IMR-90 (cell line): ENCODE measurements around the gene DENND2D. TPM values are rescaled to one million over a fixed set of nuclear protein-coding genes. Genes with fewer than 3 reads are reported as not detected.

ENCODE experiments used
- ATAC-seq: fragments of 200-7000 bp; cut with Tn5 transposase; 2 replicates; pipeline ENCODE4 v1.9.1; 2020; ENCODE audit warnings: low read depth, mild to moderate bottlenecking, moderate library complexity
- BruUV-seq: library from RNA; stranded (reverse); fragments of 400-500 nt; replicated peaks from 2 replicates; lab custom pipeline; 2021; lab: Mats Ljungman, UMichigan
- CTCF ChIA-PET: fragments of 300-600 bp; formaldehyde crosslinking; extraction: SDS; loops from one replicate; lab custom pipeline; 2021; ENCODE audit warnings: antibody characterized with exemption; lab: Yijun Ruan, JAX
- POLR2A ChIA-PET: fragments of 300-600 bp; sonication (Branson Sonifier 250); formaldehyde crosslinking; loops from one replicate; lab custom pipeline; 2022; ENCODE audit warnings: antibody characterized with exemption; ENCODE audit not compliant: unreplicated experiment; lab: Charles Lee
- DNase-seq: peaks from one replicate; pipeline ENCODE4 v3.0.0; 2013
- H2AFZ ChIP-seq: replicated peaks from 2 replicates; pipeline ENCODE3; 2013; ENCODE audit warnings: low read length, mild to moderate bottlenecking; ENCODE audit not compliant: poor library complexity
- H2AK5ac ChIP-seq: 2 replicates; pipeline ENCODE4 v1.6.1; 2013; ENCODE audit warnings: low read depth, low read length, inconsistent platforms
- H2AK9ac ChIP-seq: replicated peaks from 2 replicates; pipeline ENCODE3; 2013; ENCODE audit warnings: mild to moderate bottlenecking, low read depth, low read length, moderate library complexity; ENCODE audit not compliant: poor library complexity
- H2BK120ac ChIP-seq: 2 replicates; pipeline ENCODE4 v1.6.1; 2013; ENCODE audit warnings: low read depth, low read length, inconsistent platforms
- H2BK15ac ChIP-seq: 3 replicates; pipeline ENCODE4 v1.6.1; 2013; ENCODE audit warnings: low read depth, low read length, inconsistent platforms
- H2BK20ac ChIP-seq: 2 replicates; pipeline ENCODE4 v1.6.1; 2013; ENCODE audit warnings: low read depth, mild to moderate bottlenecking, inconsistent platforms, low read length, moderate library complexity
- H2BK5ac ChIP-seq: 2 replicates; pipeline ENCODE4 v1.6.1; 2013; ENCODE audit warnings: mild to moderate bottlenecking, low read depth, low read length, inconsistent platforms; ENCODE audit not compliant: poor library complexity, severe bottlenecking
- H3K14ac ChIP-seq: replicated peaks from 2 replicates; pipeline ENCODE4 v1.6.1; 2013; ENCODE audit warnings: low read depth, low read length, inconsistent platforms
- H3K18ac ChIP-seq: 2 replicates; pipeline ENCODE4 v1.6.1; 2013; ENCODE audit warnings: low read depth, low read length, control low read depth
- H3K23ac ChIP-seq: 2 replicates; pipeline ENCODE4 v1.6.1; 2013; ENCODE audit warnings: low read depth, low read length, inconsistent platforms
- H3K27ac ChIP-seq: 2 replicates; pipeline ENCODE4 v1.5.1; 2013; ENCODE audit warnings: mild to moderate bottlenecking, control low read depth, low read length; ENCODE audit not compliant: insufficient read depth
- H3K27me3 ChIP-seq: 2 replicates; pipeline ENCODE4 v1.6.1; 2013; ENCODE audit warnings: low read length; ENCODE audit not compliant: control insufficient read depth, insufficient read depth
- H3K36me3 ChIP-seq: 2 replicates; pipeline ENCODE4 v1.6.1; 2013; ENCODE audit warnings: low read length, mixed read lengths; ENCODE audit not compliant: control insufficient read depth, insufficient read depth
- H3K4ac ChIP-seq: 2 replicates; pipeline ENCODE4 v1.6.1; 2013; ENCODE audit warnings: low read depth, low read length, inconsistent platforms
- H3K4me1 ChIP-seq: 2 replicates; pipeline ENCODE4 v1.6.1; 2013; ENCODE audit warnings: low read length, mixed read lengths; ENCODE audit not compliant: control insufficient read depth, insufficient read depth
- H3K4me2 ChIP-seq: 2 replicates; pipeline ENCODE4 v1.6.1; 2013; ENCODE audit warnings: low read depth, mild to moderate bottlenecking, control low read depth, low read length, moderate library complexity
- H3K4me3 ChIP-seq: 2 replicates; pipeline ENCODE4 v1.5.1; 2013; ENCODE audit warnings: low read depth, mild to moderate bottlenecking, control low read depth, low read length, moderate library complexity; ENCODE audit not compliant: insufficient read depth
- H3K56ac ChIP-seq: 2 replicates; pipeline ENCODE4 v1.6.1; 2013; ENCODE audit warnings: low read length, inconsistent platforms; ENCODE audit not compliant: insufficient read depth; ENCODE audit errors: extremely low read depth
- H3K79me1 ChIP-seq, 2 experiments: 2 replicates each; pipeline ENCODE4 v1.6.1; 2013; ENCODE audit warnings: low read length in 2 of 2, inconsistent platforms in 1 of 2, low read depth in 1 of 2
- H3K9ac ChIP-seq: 2 replicates; pipeline ENCODE4 v1.6.1; 2013; ENCODE audit warnings: low read depth, low read length, control low read depth
- H3K9me1 ChIP-seq: 2 replicates; pipeline ENCODE4 v1.6.1; 2013; ENCODE audit warnings: low read length, inconsistent platforms; ENCODE audit not compliant: insufficient read depth
- H3K9me3 ChIP-seq: 2 replicates; pipeline ENCODE4 v1.6.1; 2013; ENCODE audit warnings: low read length; ENCODE audit not compliant: control insufficient read depth, insufficient read depth
- H4K20me1 ChIP-seq: 2 replicates; pipeline ENCODE4 v1.6.1; 2013; ENCODE audit warnings: low read length, inconsistent platforms; ENCODE audit not compliant: insufficient read depth
- H4K5ac ChIP-seq: 2 replicates; pipeline ENCODE4 v1.6.1; 2013; ENCODE audit warnings: mild to moderate bottlenecking, low read depth, low read length, control low read depth
- H4K8ac ChIP-seq, 2 experiments: 2 replicates each; pipeline ENCODE4 v1.6.1; 2013; ENCODE audit warnings: low read depth in 2 of 2, low read length in 2 of 2, control low read depth in 1 of 2, inconsistent platforms in 1 of 2
- H4K91ac ChIP-seq: 2 replicates; pipeline ENCODE4 v1.6.1; 2013; ENCODE audit warnings: low read depth, low read length, inconsistent platforms; ENCODE audit not compliant: insufficient read depth
- BHLHE40 ChIP-seq: fragments of 150-350 bp; IDR thresholded peaks from 2 replicates; pipeline ENCODE4 v1.6.1; 2016; ENCODE audit warnings: mild to moderate bottlenecking, low read depth, low read length
- CEBPB ChIP-seq: IDR thresholded peaks from 2 replicates; pipeline ENCODE4 v1.6.1; 2012; ENCODE audit warnings: low read depth, low read length, improper control_type of control experiment
- CHD1 ChIP-seq: IDR thresholded peaks from 2 replicates; pipeline ENCODE4 v1.6.1; 2012; ENCODE audit warnings: low read depth, low read length, improper control_type of control experiment
- CTCF ChIP-seq: conservative IDR thresholded peaks from 2 replicates; pipeline ENCODE4 v1.5.1; 2012; ENCODE audit warnings: mild to moderate bottlenecking, low read depth, low read length, improper control_type of control experiment
- ELK1 ChIP-seq: fragments of 150-350 bp; IDR thresholded peaks from 2 replicates; pipeline ENCODE4 v1.6.1; 2016; ENCODE audit warnings: low read depth, mild to moderate bottlenecking, low read length, moderate library complexity, borderline replicate concordance
- FOS ChIP-seq: fragments of 150-350 bp; IDR thresholded peaks from 2 replicates; pipeline ENCODE4 v1.6.1; 2016; ENCODE audit warnings: low read depth, low read length
- MAFK ChIP-seq: IDR thresholded peaks from 2 replicates; pipeline ENCODE4 v1.6.1; 2012; ENCODE audit warnings: low read depth, low read length, improper control_type of control experiment
- MAZ ChIP-seq: IDR thresholded peaks from 2 replicates; pipeline ENCODE4 v1.6.1; 2012; ENCODE audit warnings: low read depth, mild to moderate bottlenecking, low read length, improper control_type of control experiment, moderate library complexity, borderline replicate concordance
- MXI1 ChIP-seq: IDR thresholded peaks from 2 replicates; pipeline ENCODE4 v1.6.1; 2012; ENCODE audit warnings: low read depth, mild to moderate bottlenecking, low read length, moderate library complexity, borderline replicate concordance
- NFE2L2 ChIP-seq: fragments of 150-350 bp; IDR thresholded peaks from 2 replicates; pipeline ENCODE4 v1.6.1; 2016; ENCODE audit warnings: low read depth, mild to moderate bottlenecking, low read length
- POLR2A ChIP-seq: IDR thresholded peaks from 2 replicates; pipeline ENCODE4 v1.6.1; 2012; ENCODE audit warnings: mild to moderate bottlenecking, low read depth, low read length
- RAD21 ChIP-seq: IDR thresholded peaks from 2 replicates; pipeline ENCODE4 v1.6.1; 2012; ENCODE audit warnings: low read length, improper control_type of control experiment
- RCOR1 ChIP-seq: IDR thresholded peaks from 2 replicates; pipeline ENCODE4 v1.6.1; 2012; ENCODE audit warnings: mild to moderate bottlenecking, low read length, improper control_type of control experiment; ENCODE audit not compliant: insufficient replicate concordance
- RFX5 ChIP-seq: IDR thresholded peaks from 2 replicates; pipeline ENCODE4 v1.8.0; 2012; ENCODE audit warnings: low read depth, mild to moderate bottlenecking, low read length, moderate library complexity
- SMC3 ChIP-seq: fragments of 150-350 bp; IDR thresholded peaks from 2 replicates; pipeline ENCODE4 v1.6.1; 2016; ENCODE audit warnings: low read depth, mild to moderate bottlenecking, antibody characterized with exemption, low read length, moderate library complexity
- USF2 ChIP-seq: fragments of 150-350 bp; IDR thresholded peaks from 2 replicates; pipeline ENCODE4 v1.6.1; 2017; ENCODE audit warnings: mild to moderate bottlenecking, antibody characterized with exemption, low read length, low read depth
- whole genome bisulfite sequencing, 2 experiments: methylation state at CpG; one replicate each; pipeline versions ENCODE4 v1.1.5 to v1.1.7; 2013; ENCODE audit warnings: missing lambda C conversion rate in 2 of 2; ENCODE audit not compliant: insufficient read length in 1 of 2; ENCODE audit errors: extremely low coverage in 2 of 2; 5-methylcytosine and 5-hydroxymethylcytosine counted together
- dilution Hi-C: fragments of 300-500 bp; cut with HindIII; formaldehyde crosslinking; loops from one replicate; pipeline ENCODE4 v1.14.3; 2018; ENCODE audit warnings: low sequenced_read_pairs; ENCODE audit not compliant: unreplicated experiment
- in situ Hi-C: fragments of 300-500 bp; cut with MboI; formaldehyde crosslinking; loops from 3 replicates; pipeline ENCODE4 v1.14.3; 2019; ENCODE audit warnings: low sequenced_read_pairs, inconsistent platforms, mixed read lengths
- intact Hi-C: fragments of 100-400 bp; cut with micrococcal nuclease; formaldehyde crosslinking; loops from 2 replicates; pipeline ENCODE4 v1.10.0; 2022
- polyA plus RNA-seq, 3 experiments: library from polyadenylated mRNA; depleted of rRNA; stranded (reverse); fragments of >200 nt; gene quantifications; 2 replicates each; pipeline ENCODE4 v1.2.3, GENCODE V29; 2012; ENCODE audit warnings: low replicate concordance in 1 of 3
- total RNA-seq: library from RNA; depleted of rRNA; stranded (reverse); fragments of >200 nt; gene quantifications from 2 replicates; pipeline ENCODE4 v1.2.3, GENCODE V29; 2012

The DENND2D gene
- total and polyA plus RNA-seq, 2 of the 4 experiments (the other 2 are of a cell fraction) = 0.86 to 0.90 TPM

- H2AK9ac ChIP-seq = no peak overlapping the region
- intact Hi-C loops (loop anchor here (2.0 to 10.0 kb wide), 3 partner anchors 88 to 529 kb away; partner anchors contain the start of genes CEPT1, DDX20 and DRAM2), in situ Hi-C loops (loop anchor here (10.0 kb wide), 3 partner anchors 106 to 536 kb away; no protein-coding TSS in a partner anchor), dilution Hi-C loops (no loop called here)
- H3K27ac ChIP-seq = peak overlapping the region; percentile 51; the same call in 1 of the 2 replicates
- no peaks in the 10 kb centered on the region for H4K20me1 ChIP-seq
- POLR2A ChIA-PET = interaction anchor here (1.0 kb wide), 1 partner anchor 187 kb away, joined by 3 read pairs; no protein-coding TSS in a partner anchor
- 0 out of 2 replicates have a peak overlapping the region, but pooled peaks have one; percentile 47 for H3K4me2 ChIP-seq
- ATAC-seq (peak; percentile 44), DNase-seq (peak; percentile 4)
- H2AK5ac ChIP-seq = no peak overlapping the region
- no peak overlapping the region for H4K91ac ChIP-seq
- BruUV-seq = no TSS peak
- H2BK120ac ChIP-seq = no peak overlapping the region
- no peak overlapping the region for H3K56ac ChIP-seq
- no peak overlapping the region for H4K8ac ChIP-seq
- no peak overlapping the region for H4K5ac ChIP-seq
- H3K4ac ChIP-seq = no peak overlapping the region
- H3K9ac ChIP-seq = no peak overlapping the region
- no peaks in the 10 kb centered on the region for H3K36me3 ChIP-seq
- no peak for TF ChIP-seq RFX5
- TF ChIP-seq FOS = no peak
- TF ChIP-seq POLR2A = no peak
- no peak for TF ChIP-seq RAD21
- no peak for TF ChIP-seq RCOR1
- no peak for TF ChIP-seq ELK1
- TF ChIP-seq CHD1 = no peak
- TF ChIP-seq NFE2L2 = no peak
- no peak for TF ChIP-seq CTCF
- no peak for TF ChIP-seq BHLHE40
- no peak for TF ChIP-seq MAZ
- TF ChIP-seq CEBPB = no peak
- no peak for TF ChIP-seq USF2
- TF ChIP-seq MAFK = no peak
- no peak for TF ChIP-seq MXI1
- TF ChIP-seq SMC3 = no peak
- WGBS, 2 experiments = no CpG with 5 or more reads among the region's 2 CpGs
- no peak overlapping the region for H2BK20ac ChIP-seq
- CTCF ChIA-PET = interaction anchor here (0.9 to 1.0 kb wide), 2 partner anchors 13 to 171 kb away, joined by 3 to 4 read pairs; no protein-coding TSS in a partner anchor
- no peak overlapping the region for H2BK15ac ChIP-seq
- H3K79me1 ChIP-seq = no peaks in the 10 kb centered on the region
- no peaks in the 10 kb centered on the region for H3K27me3 ChIP-seq
- peaks cover 12% of the 10 kb centered on the region for H3K4me1 ChIP-seq
- no peak overlapping the region for H3K14ac ChIP-seq
- no peak overlapping the region for H2AFZ ChIP-seq
- no peak overlapping the region for H3K18ac ChIP-seq
- H2BK5ac ChIP-seq = no peak overlapping the region
- no peak overlapping the region for H3K23ac ChIP-seq
- no peak overlapping the region for H3K4me3 ChIP-seq
- no peaks in the 10 kb centered on the region for H3K9me3 ChIP-seq
- H3K9me1 ChIP-seq = no peaks in the 10 kb centered on the region
Observed at GRCh38 chr1:111228748-111229126, 28.3 kb upstream of the DENND2D start.
